ENCODE measurements around the gene MRPS34.

Gene MRPS34

GRCh38 chr16:1765826-1766225 lies 7.1 kb downstream of the MRPS34 start:
- H3K4me3 ChIP-seq (ENCODE audit: low read length), result no peak overlapping the region
- no peak for TF ChIP-seq ZNF274 (IDR thresholded peaks at IDR 0.05; ENCODE audit: low read depth, low read length)

- no peak overlapping the region for H3K4me3 ChIP-seq (ENCODE audit: low read length)
- TF ChIP-seq ZNF274 (IDR thresholded peaks at IDR 0.05; ENCODE audit: low read depth, low read length), result no peak
These were observed 8.0 kb downstream of the MRPS34 start for GRCh38 chr16:1764971-1765370.

DNA sequence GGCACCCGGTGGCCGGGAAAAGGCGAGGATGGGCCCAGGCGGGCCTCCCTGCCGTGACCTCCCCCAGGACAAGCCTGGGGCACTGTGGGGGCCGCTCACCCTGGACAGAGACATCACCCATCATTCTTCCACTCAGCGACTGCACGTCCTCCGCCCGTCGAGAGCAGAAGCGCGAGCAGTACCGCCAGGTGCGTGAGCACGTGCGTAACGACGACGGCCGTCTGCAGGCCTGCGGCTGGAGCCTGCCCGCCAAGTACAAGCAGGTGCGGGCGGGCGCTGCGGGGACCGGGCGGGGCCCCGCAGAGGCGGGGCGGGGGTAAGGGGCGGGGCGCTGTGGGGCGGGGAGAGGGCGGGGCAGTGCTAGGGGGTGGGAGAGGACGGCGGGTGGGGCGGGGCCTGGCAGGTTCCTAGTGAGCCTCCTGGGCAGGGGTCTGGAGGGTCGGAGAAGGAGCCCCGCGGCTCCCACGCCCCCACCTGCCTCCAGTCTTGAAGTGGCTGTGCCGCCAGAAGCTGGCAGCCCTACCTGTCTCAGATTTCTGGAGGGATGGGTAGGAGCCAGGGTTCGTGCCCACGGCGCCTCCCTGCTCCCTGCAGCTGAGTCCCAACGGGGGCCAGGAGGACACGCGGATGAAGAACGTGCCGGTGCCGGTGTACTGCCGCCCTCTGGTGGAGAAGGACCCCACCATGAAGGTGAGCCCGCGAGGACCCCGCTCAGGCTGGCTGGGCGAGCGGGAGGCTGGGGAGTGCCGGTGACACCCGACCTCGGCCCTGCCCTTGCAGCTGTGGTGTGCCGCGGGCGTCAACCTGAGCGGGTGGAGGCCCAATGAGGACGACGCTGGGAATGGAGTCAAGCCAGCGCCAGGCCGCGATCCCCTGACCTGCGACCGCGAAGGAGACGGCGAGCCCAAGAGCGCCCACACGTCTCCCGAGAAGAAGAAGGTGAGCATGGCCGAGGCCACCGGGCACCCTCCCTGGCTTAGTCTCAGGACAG lies 9.1 kb downstream of the MRPS34 start:
- no peak overlapping the region for H3K4me3 ChIP-seq (ENCODE audit: low read length)
- no peak for TF ChIP-seq ZNF274 (IDR thresholded peaks at IDR 0.05; ENCODE audit: low read depth, low read length)

DNA sequence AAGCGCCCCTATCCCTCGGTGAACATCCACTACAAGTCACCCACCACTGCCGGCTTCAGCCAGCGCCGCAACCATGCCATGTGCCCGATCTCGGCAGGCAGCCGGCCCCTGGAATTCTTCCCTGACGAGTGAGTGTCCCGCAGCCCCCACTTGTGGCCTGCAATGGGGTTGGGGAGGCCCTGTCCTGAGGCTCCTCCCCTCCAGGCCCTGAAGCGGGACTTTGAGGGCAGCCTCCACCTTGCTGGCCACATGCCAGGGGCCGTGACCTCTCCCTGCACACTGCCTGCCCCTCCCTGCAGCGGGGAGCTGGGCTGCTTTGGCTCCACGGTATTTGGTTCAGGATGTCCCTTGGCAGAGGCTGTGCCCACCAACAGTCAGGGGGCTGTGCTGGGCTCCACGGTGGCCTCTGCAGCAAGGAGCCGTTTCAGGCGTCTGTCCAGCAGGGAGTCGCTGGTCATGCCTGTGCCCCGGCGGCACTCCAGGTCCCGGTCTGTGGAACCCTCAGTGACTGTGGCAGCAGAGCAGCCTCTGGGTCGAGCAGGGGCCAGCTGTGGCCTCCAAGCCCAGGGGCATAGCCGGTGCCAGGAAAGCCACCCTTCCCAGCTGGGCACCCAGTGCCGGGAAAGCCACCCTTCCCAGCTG lies 9.9 kb downstream of the MRPS34 start:
- no peak overlapping the region for H3K4me3 ChIP-seq (ENCODE audit: low read length)
- TF ChIP-seq ZNF274 (IDR thresholded peaks at IDR 0.05; ENCODE audit: low read depth, low read length), result no peak

- no peak overlapping the region for H3K4me3 ChIP-seq (ENCODE audit: low read length)
- no peak for TF ChIP-seq ZNF274 (IDR thresholded peaks at IDR 0.05; ENCODE audit: low read depth, low read length)
These were observed 10.6 kb downstream of the MRPS34 start for GRCh38 chr16:1762196-1762878.

- no peak for TF ChIP-seq ZNF274 (IDR thresholded peaks at IDR 0.05; ENCODE audit: low read depth, low read length)
- H3K4me3 ChIP-seq (ENCODE audit: low read length), result no peak overlapping the region
These were observed 11.2 kb downstream of the MRPS34 start for GRCh38 chr16:1761751-1762150.

DNA sequence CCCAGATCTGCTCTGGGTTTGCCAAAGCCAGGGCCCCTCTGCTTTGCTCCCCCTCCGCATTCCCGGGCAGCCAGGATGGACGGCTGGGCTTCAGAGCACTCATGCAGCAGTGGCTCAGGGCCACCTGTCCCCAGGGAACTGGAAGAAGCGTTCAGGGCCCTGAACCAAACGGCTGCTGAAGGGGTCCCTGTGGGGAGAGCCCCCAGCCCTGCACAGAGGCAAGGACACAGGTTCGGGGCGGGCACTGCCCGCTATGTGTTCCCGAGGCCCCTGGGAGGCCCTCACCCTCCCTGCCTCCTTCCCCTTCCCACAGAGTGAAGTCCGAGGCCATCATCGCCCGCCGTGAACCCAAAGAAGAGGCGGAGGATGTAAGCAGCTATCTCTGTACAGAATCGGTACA lies 12.0 kb downstream of the MRPS34 start:
- no peak for TF ChIP-seq ZNF274 (IDR thresholded peaks at IDR 0.05; ENCODE audit: low read depth, low read length)
- no peak overlapping the region for H3K4me3 ChIP-seq (ENCODE audit: low read length)

DNA sequence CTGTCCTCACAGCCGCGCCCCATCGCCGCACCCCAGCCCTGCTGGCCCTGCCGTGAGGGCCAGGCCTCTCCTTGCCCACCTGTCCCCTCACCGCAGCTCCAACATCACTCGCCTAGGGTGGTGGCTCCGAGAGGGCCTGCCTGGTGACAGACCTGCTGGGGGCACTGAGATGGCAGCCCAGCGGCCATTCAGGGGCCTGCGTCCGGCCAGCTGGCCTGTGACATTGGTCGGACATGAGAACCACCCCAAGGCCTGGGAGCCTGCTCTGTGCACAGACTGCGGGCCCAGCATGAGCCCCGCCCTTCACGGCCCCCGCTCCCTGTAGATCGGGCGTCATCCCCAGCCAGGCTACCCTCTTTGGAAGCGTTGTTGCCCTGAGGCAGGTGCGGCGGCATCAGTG lies 13.4 kb downstream of the MRPS34 start:
- TF ChIP-seq ZNF274 (IDR thresholded peaks at IDR 0.05; ENCODE audit: low read depth, low read length), result no peak
- no peak overlapping the region for H3K4me3 ChIP-seq (ENCODE audit: low read length)

GRCh38 chr16:1758923-1759322 lies 14.0 kb downstream of the MRPS34 start:
- TF ChIP-seq ZNF274 (IDR thresholded peaks at IDR 0.05; ENCODE audit: low read depth, low read length), result no peak
- H3K4me3 ChIP-seq (ENCODE audit: low read length), result no peak overlapping the region

DNA sequence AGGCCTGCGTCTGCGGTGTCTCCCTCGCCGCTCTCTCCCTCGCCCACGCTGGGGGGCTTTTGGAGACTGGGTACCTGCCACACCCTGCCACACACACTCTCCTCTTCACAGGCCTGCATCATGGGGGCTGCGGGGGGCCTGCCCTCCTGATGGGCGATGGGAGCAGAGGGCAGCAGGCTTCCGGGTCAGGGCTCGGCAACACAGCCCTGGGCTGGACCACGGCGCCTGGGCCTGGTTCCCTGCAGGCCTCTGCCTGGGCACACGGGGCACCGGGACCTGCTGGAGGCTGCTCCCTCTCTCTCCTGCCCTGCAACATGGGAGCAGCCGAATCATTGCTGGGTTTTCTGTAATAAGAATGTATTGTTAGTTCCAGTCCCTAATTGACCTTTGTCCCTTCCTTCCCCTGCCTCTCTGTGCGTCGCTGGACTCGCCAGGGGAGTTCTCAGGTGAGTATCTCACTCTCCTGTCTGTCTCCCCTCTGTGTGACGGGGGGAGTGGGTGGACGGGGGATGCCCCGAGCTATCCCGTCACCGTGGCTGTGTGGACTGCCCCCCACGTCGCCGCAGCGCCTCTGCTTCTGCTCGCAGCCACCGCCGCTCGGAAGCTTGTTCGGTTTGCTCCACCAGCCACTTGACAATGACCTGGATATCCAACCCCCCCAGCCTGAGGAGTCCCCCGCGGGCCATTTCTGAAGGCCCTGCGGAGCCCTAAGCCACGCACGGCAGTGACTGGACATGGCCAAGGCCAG lies 15.0 kb downstream of the MRPS34 start:
- no peak for TF ChIP-seq ZNF274 (IDR thresholded peaks at IDR 0.05; ENCODE audit: low read depth, low read length)
- H3K4me3 ChIP-seq (ENCODE audit: low read length), result no peak overlapping the region

DNA sequence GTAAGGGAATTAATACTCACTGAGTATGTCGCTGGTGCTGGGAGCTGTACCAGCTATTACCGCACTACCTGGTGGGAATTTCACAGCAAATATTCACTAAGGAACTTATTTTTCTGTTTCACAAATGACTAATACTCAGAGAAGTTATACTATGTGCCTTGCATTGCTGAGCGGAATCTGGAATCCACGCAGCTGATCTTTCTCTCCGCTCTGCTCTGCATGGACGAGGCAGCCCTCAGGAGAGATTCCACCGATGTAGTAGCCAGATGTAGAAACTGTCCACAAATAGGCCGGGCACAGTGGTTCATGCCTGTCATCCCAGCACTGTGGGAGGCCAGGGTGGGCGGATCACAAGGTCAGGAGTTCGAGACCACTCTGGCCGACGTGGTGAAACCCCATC lies 18.7 kb downstream of the MRPS34 start:
- no peak for TF ChIP-seq ZNF274 (IDR thresholded peaks at IDR 0.05; ENCODE audit: low read depth, low read length)
- no peak overlapping the region for H3K4me3 ChIP-seq (ENCODE audit: low read length)

DNA sequence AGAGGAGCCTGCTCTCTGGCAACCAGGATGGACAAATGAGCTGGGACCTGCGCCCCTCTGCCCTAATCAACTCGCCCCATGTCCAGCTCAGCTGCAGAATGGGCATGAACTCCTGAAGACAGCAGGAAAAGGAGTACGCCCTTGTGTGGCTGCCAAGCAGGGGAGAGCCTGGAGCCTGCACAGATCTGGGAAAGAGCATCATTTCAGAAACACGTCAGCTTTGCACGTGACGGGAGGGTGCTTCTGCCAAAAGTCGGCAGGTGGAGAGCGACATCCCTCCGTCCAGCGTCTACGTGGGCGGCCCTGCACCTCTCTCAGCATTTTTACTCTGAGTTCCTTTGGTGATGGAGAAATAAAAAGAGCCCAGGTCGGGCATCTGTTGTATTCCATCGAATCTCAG lies 20.1 kb downstream of the MRPS34 start:
- H3K4me3 ChIP-seq (ENCODE audit: low read length), result no peak overlapping the region
- no peak for TF ChIP-seq ZNF274 (IDR thresholded peaks at IDR 0.05; ENCODE audit: low read depth, low read length)

DNA sequence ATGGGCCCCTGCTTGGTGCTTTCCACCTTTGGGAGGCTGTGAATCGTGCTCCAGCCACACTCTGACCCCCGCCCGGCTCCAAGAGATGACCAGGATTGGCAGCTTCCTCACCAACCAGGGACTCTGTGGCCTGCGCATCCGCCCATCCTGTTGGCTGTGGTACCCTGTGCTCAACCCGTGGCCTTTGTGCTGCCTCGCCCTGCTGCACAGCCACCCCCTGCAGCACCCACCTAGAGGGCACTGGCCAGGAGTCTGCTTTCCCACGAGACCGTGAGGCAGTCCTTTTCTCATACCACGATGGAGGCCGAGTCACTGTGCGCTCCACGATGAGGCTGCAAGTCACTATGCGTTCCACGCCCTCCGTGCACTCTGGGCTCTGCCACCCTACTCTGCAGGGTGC lies 21.0 kb downstream of the MRPS34 start:
- H3K4me3 ChIP-seq (ENCODE audit: low read length), result no peak overlapping the region
- TF ChIP-seq ZNF274 (IDR thresholded peaks at IDR 0.05; ENCODE audit: low read depth, low read length), result no peak
